ENCODE data around the gene LRRIQ1.

GRCh38 chr12:85225501-85225900 lies 189.3 kb downstream of the LRRIQ1 start:
- TF ChIP-seq CTCF (conservative IDR thresholded peaks at IDR 0.05) = no peak
- TF ChIP-seq ZFX (IDR thresholded peaks at IDR 0.05) = no peak
